ENCODE measurements around the gene NDUFV2. TPM values are rescaled to one million over a fixed set of nuclear protein-coding genes. Genes with fewer than 3 reads are reported as not detected.

The NDUFV2 gene
- 215 and 225 TPM in 2 replicates for total RNA-seq

- intact Hi-C loops (cut with micrococcal nuclease) = loop anchor here (1.0 to 10.0 kb wide), 6 partner anchors 11 to 512 kb away; partner anchors contain the start of genes ANKRD12, PPP4R1 and RALBP1
These were observed at the start of gene NDUFV2 for GRCh38 chr18:9102508-9103375. Gene NDUFV2, plus strand, starts transcription at chr18:9102699. Its CDS starts 45 bp downstream, at chr18:9102744.

- intact Hi-C loops (cut with micrococcal nuclease) = no loop called here
These were observed 48.7 kb upstream of the NDUFV2 start for GRCh38 chr18:9053814-9054213.

GRCh38 chr18:9055185-9055584 is 47.3 kb upstream of the NDUFV2 start:
- intact Hi-C loops (cut with micrococcal nuclease) = no loop called here

GRCh38 chr18:9055626-9056025 is 46.9 kb upstream of the NDUFV2 start:
- intact Hi-C loops (cut with micrococcal nuclease) = no loop called here

GRCh38 chr18:9057646-9058045 is 44.9 kb upstream of the NDUFV2 start:
- intact Hi-C loops (cut with micrococcal nuclease) = no loop called here

GRCh38 chr18:9058406-9058805 is 44.1 kb upstream of the NDUFV2 start:
- intact Hi-C loops (cut with micrococcal nuclease) = no loop called here

- intact Hi-C loops (cut with micrococcal nuclease) = no loop called here
These were observed 40.1 kb upstream of the NDUFV2 start for GRCh38 chr18:9062418-9062751.

- intact Hi-C loops (cut with micrococcal nuclease) = no loop called here
These were observed 36.6 kb upstream of the NDUFV2 start for GRCh38 chr18:9065864-9066263.

GRCh38 chr18:9066358-9066757 is 36.1 kb upstream of the NDUFV2 start:
- intact Hi-C loops (cut with micrococcal nuclease) = no loop called here

- intact Hi-C loops (cut with micrococcal nuclease) = no loop called here
These were observed 35.6 kb upstream of the NDUFV2 start for GRCh38 chr18:9066817-9067306.

- intact Hi-C loops (cut with micrococcal nuclease) = no loop called here
These were observed 34.7 kb upstream of the NDUFV2 start for GRCh38 chr18:9067823-9068222.

GRCh38 chr18:9068346-9068745 is 34.2 kb upstream of the NDUFV2 start:
- intact Hi-C loops (cut with micrococcal nuclease) = no loop called here

- intact Hi-C loops (cut with micrococcal nuclease) = no loop called here
These were observed 32.9 kb upstream of the NDUFV2 start for GRCh38 chr18:9069601-9070000.

GRCh38 chr18:9070212-9070611 is 32.3 kb upstream of the NDUFV2 start:
- intact Hi-C loops (cut with micrococcal nuclease) = loop anchor here (10.0 kb wide), 1 partner anchor 405 kb away; the partner anchor contains the start of gene RALBP1

GRCh38 chr18:9079818-9080528 is 22.5 kb upstream of the NDUFV2 start:
- intact Hi-C loops (cut with micrococcal nuclease) = loop anchor here (10.0 kb wide), 1 partner anchor 395 kb away; the partner anchor contains the start of gene RALBP1

- intact Hi-C loops (cut with micrococcal nuclease) = loop anchor here (1.0 to 2.0 kb wide), 2 partner anchors 9 to 55 kb away; partner anchors contain the start of gene ANKRD12
These were observed 20.6 kb upstream of the NDUFV2 start for GRCh38 chr18:9081940-9082339.

- intact Hi-C loops (cut with micrococcal nuclease) = loop anchor here (1.0 to 2.0 kb wide), 5 partner anchors 8 to 54 kb away; partner anchors contain the start of genes ANKRD12 and NDUFV2
These were observed 19.6 kb upstream of the NDUFV2 start for GRCh38 chr18:9082711-9083510.

GRCh38 chr18:9086015-9086414 is 16.5 kb upstream of the NDUFV2 start:
- intact Hi-C loops (cut with micrococcal nuclease) = no loop called here

- intact Hi-C loops (cut with micrococcal nuclease) = no loop called here
These were observed 15.9 kb upstream of the NDUFV2 start for GRCh38 chr18:9086624-9087023.

GRCh38 chr18:9087144-9087543 is 15.4 kb upstream of the NDUFV2 start:
- intact Hi-C loops (cut with micrococcal nuclease) = no loop called here

GRCh38 chr18:9088252-9088651 is 14.2 kb upstream of the NDUFV2 start:
- intact Hi-C loops (cut with micrococcal nuclease) = no loop called here
